Middle frontal gyrus (tissue), 1 donor: Measurements from ENCODE around the gene PSMD13.

Experiments used
- DNase-seq: peaks from one replicate; pipeline ENCODE4 v3.0.0-alpha.2; 2015; ENCODE audit warnings: low spot score; ENCODE audit errors: extremely low spot score

Gene PSMD13

GRCh38 chr11:204587-205109 lies 32.1 kb upstream of the PSMD13 start:
- DNase-seq = no peak

- DNase-seq = no peak
Observed at GRCh38 chr11:205221-206001, 31.4 kb upstream of the PSMD13 start.

GRCh38 chr11:206002-206384 lies 30.8 kb upstream of the PSMD13 start:
- DNase-seq = no peak

- no peak for DNase-seq
Observed at GRCh38 chr11:206526-207207, 30.1 kb upstream of the PSMD13 start.

- DNase-seq = peak; percentile 94
Observed at GRCh38 chr11:207208-207862, 29.4 kb upstream of the PSMD13 start, which contains the start of the genes BET1L and RIC8A. TSS of gene BET1L (minus strand) at chr11:207399. CDS start at chr11:207321, 78 bp downstream. TSS of gene RIC8A (plus strand) at chr11:207708. CDS start at chr11:208855, 1,147 bp downstream.

- DNase-seq = no peak
Observed at GRCh38 chr11:207863-208180, 29.0 kb upstream of the PSMD13 start.

GRCh38 chr11:208181-208916 lies 28.4 kb upstream of the PSMD13 start:
- peak; percentile 56 for DNase-seq

GRCh38 chr11:208917-209260 lies 27.9 kb upstream of the PSMD13 start:
- no peak for DNase-seq

GRCh38 chr11:209275-210121 lies 27.3 kb upstream of the PSMD13 start:
- no peak for DNase-seq

- DNase-seq = no peak
Observed at GRCh38 chr11:210122-210802, 26.5 kb upstream of the PSMD13 start.

- DNase-seq = no peak
Observed at GRCh38 chr11:210803-211180, 26.0 kb upstream of the PSMD13 start.

- DNase-seq = no peak
Observed at GRCh38 chr11:211295-211694, 25.5 kb upstream of the PSMD13 start.

GRCh38 chr11:211741-212140 lies 25.0 kb upstream of the PSMD13 start:
- no peak for DNase-seq

GRCh38 chr11:212150-213100 lies 24.4 kb upstream of the PSMD13 start:
- no peak for DNase-seq

GRCh38 chr11:213111-213510 lies 23.7 kb upstream of the PSMD13 start:
- no peak for DNase-seq

GRCh38 chr11:214083-214482 lies 22.7 kb upstream of the PSMD13 start:
- DNase-seq = no peak

GRCh38 chr11:215581-216037 lies 21.2 kb upstream of the PSMD13 start:
- no peak for DNase-seq

- no peak for DNase-seq
Observed at GRCh38 chr11:216081-216974, 20.4 kb upstream of the PSMD13 start.
